Measurements from ENCODE around the gene LDHA.
A peak's percentile ranks its signal among the peaks of the same experiment; 100 is the strongest.

Gene LDHA

GRCh38 chr11:18394275-18394927, at the start of gene LDHA:
Gene LDHA (plus strand): TSS chr11:18394563. CDS start chr11:18396843, 2,280 bp downstream.
- DNase-seq: peak; percentile 91 to 99 (median 95)
- intact Hi-C loops (cut with DNase I): loop anchor here (10.0 kb wide), 1 partner anchor 130 kb away; the partner anchor contains the start of gene TSG101

GRCh38 chr11:18347471-18348125, 46.8 kb upstream of the LDHA start:
- intact Hi-C loops (cut with DNase I): no loop called here
- no peak for DNase-seq

- no peak for DNase-seq
- intact Hi-C loops (cut with DNase I): no loop called here
Observed at GRCh38 chr11:18352581-18352980, 41.8 kb upstream of the LDHA start.

GRCh38 chr11:18358646-18359045, 35.7 kb upstream of the LDHA start:
- intact Hi-C loops (cut with DNase I): no loop called here
- DNase-seq: no peak

- intact Hi-C loops (cut with DNase I): no loop called here
- DNase-seq: no peak
Observed at GRCh38 chr11:18361154-18361553, 33.2 kb upstream of the LDHA start.

GRCh38 chr11:18364495-18365073, 29.8 kb upstream of the LDHA start:
- DNase-seq: no peak
- intact Hi-C loops (cut with DNase I): no loop called here

GRCh38 chr11:18365741-18366140, 28.6 kb upstream of the LDHA start:
- intact Hi-C loops (cut with DNase I): no loop called here
- no peak for DNase-seq

GRCh38 chr11:18366286-18366685, 28.1 kb upstream of the LDHA start:
- no peak for DNase-seq
- intact Hi-C loops (cut with DNase I): no loop called here

- intact Hi-C loops (cut with DNase I): no loop called here
- no peak for DNase-seq
Observed at GRCh38 chr11:18367431-18367830, 26.9 kb upstream of the LDHA start.

- no peak for DNase-seq
- intact Hi-C loops (cut with DNase I): no loop called here
Observed at GRCh38 chr11:18368221-18368620, 26.1 kb upstream of the LDHA start.

- intact Hi-C loops (cut with DNase I): no loop called here
- no peak for DNase-seq
Observed at GRCh38 chr11:18369398-18369797, 25.0 kb upstream of the LDHA start.

GRCh38 chr11:18371279-18371678, 23.1 kb upstream of the LDHA start:
- intact Hi-C loops (cut with DNase I): no loop called here
- no peak for DNase-seq

GRCh38 chr11:18372201-18372600, 22.2 kb upstream of the LDHA start:
- intact Hi-C loops (cut with DNase I): no loop called here

GRCh38 chr11:18374956-18375355, 19.4 kb upstream of the LDHA start:
- DNase-seq: no peak
- intact Hi-C loops (cut with DNase I): no loop called here

More at GRCh38 chr11:18372201-18372600, 22.2 kb upstream of the LDHA start:
- DNase-seq: no peak

GRCh38 chr11:18375941-18376340, 18.4 kb upstream of the LDHA start:
- no peak for DNase-seq
- intact Hi-C loops (cut with DNase I): no loop called here

GRCh38 chr11:18379201-18379600, 15.2 kb upstream of the LDHA start:
- intact Hi-C loops (cut with DNase I): no loop called here
- no peak for DNase-seq

GRCh38 chr11:18383388-18384156, 10.8 kb upstream of the LDHA start:
- peak in 9 of 10 donors; percentile 15 to 94 (median 66) for DNase-seq
- intact Hi-C loops (cut with DNase I): no loop called here

- intact Hi-C loops (cut with DNase I): no loop called here
- DNase-seq: no peak
Observed at GRCh38 chr11:18384157-18384641, 10.2 kb upstream of the LDHA start.

- no peak for DNase-seq
- intact Hi-C loops (cut with DNase I): loop anchor here (10.0 kb wide), 1 partner anchor 135 kb away; the partner anchor contains the start of gene TSG101
Observed at GRCh38 chr11:18390088-18390487, 4.3 kb upstream of the LDHA start.

GRCh38 chr11:18392434-18393321, 1.7 kb upstream of the LDHA start:
- intact Hi-C loops (cut with DNase I): loop anchor here (10.0 kb wide), 1 partner anchor 132 kb away; the partner anchor contains the start of gene TSG101
- no peak for DNase-seq

Data from posterior cingulate gyrus (tissue), 11 donors.